GM12872 (cell line): ENCODE data around the gene SMC2.

Experiments used
- CTCF ChIP-seq: IDR thresholded peaks from 3 replicates; pipeline ENCODE4 v1.5.1; 2011; ENCODE audit warnings: low read depth, mild to moderate bottlenecking, low read length, moderate library complexity; ENCODE audit not compliant: insufficient read depth

SMC2 gene

GRCh38 chr9:104090578-104090977 lies 3.5 kb upstream of the SMC2 start:
- no peak for TF ChIP-seq CTCF

GRCh38 chr9:104091116-104091515 lies 3.0 kb upstream of the SMC2 start:
- TF ChIP-seq CTCF, result no peak

- TF ChIP-seq CTCF, result peak; percentile 54
These were observed 2.4 kb upstream of the SMC2 start for GRCh38 chr9:104091708-104092107.

- TF ChIP-seq CTCF, result no peak
These were observed 1.9 kb upstream of the SMC2 start for GRCh38 chr9:104092192-104092591.

- TF ChIP-seq CTCF, result no peak
These were observed 1.1 kb upstream of the SMC2 start for GRCh38 chr9:104092875-104093600.

- TF ChIP-seq CTCF, result no peak
These were observed 466 bp downstream of the SMC2 start for GRCh38 chr9:104094534-104095015.

GRCh38 chr9:104099630-104100029 lies 5.5 kb downstream of the SMC2 start:
- no peak for TF ChIP-seq CTCF
